Right ventricle myocardium superior (tissue), 1 donor: ENCODE results near the gene TKFC. TPM values are rescaled to one million over a fixed set of nuclear protein-coding genes. Genes with fewer than 3 reads are reported as not detected.

Source experiments
- ATAC-seq: fragments of 200-7000 bp; cut with Tn5 transposase; one replicate; pipeline ENCODE4 v1.9.1; 2020; ENCODE audit warnings: mild to moderate bottlenecking; ENCODE audit not compliant: poor library complexity
- DNase-seq: peaks from one replicate; pipeline ENCODE4 v3.0.0-alpha.2; 2020
- intact Hi-C: fragments of 100-400 bp; cut with DNase I; formaldehyde crosslinking; loops from one replicate; pipeline ENCODE4 v1.11.2; 2022
- total RNA-seq: library from RNA; stranded (reverse); fragmentation: NEBNext Ultra II Directional; extraction: Animal tissue kit (Norgen Biotek cat#: 25700); gene quantifications from one replicate; pipeline ENCODE4 v1.2.1, GENCODE V29; 2021
- donor health status: DM: no; HTN: yes; CAD: no; lungs with severe emphysema.

The TKFC gene
- total RNA-seq, 1 donor from 2014 or later = 12.9 TPM

DNA sequence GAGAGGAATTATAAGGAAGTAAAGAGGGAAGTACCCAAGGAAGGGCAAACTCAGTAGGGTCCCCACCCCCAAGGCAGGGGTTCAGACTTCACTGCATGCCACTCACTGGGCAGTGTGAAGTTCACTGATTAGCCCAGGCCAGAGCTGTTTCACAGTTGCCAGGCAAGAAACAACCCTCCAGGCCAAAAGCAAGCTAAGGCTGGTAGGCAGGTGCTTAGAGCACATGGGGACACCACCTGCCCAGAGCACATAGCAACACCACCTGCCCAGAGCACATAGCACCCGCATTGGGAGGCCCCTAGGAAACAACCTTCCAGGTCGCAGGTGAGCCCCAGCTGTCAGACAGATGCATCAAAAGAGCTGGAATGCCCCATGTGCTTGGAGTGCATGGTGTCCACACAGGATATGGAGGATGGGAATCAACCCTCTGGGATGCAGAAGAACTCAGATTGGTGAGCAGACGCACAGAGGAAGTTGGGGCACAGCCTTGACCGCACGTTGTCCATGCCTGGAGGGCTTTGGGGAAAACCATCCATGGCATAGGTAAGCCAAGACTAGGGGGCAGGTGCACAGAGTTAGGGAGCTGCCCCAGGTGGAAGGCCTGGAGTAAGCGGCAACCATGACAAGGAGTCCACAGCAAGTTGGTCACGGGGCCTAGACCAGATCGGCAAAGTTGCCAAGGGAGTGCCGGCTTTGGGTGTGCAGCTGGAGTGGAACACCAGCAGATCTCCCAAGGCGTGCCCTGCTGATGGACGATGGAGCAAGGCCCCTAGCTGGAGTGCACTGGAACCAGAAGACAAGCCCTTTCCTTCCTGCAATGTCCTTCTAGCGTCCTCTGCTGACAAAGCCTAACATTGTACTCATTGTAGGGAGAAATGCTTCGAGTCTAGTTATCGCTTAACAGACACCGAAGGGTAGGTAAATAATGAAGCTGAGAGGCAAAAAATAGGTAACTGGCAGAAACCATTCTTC lies 51.5 kb downstream of the TKFC start:
- DNase-seq (no peak), ATAC-seq (peak; percentile 9)
- intact Hi-C loops = loop anchor here (2.0 to 10.0 kb wide), 2 partner anchors 48 to 130 kb away; no protein-coding TSS in a partner anchor

DNA sequence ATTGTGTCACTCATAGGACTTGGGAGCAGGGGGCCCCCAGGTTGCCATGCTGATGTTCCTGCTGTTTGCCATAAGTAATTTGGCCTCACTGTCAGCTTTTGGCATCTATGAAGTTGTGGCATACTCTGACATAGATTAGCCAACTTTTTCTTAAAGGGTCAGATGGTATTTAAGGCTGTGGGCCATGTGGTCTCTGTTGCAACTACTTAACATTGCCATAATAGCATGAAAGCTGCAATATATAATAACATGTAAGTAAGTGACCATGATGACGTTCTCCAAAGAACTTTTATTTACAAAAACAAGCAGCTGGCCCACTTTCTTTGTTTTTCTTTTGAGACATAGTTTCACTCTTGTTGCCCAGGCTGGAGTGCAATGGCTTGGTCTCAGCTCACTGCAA lies 57.1 kb downstream of the TKFC start:
- ATAC-seq (no peak), DNase-seq (no peak)
- intact Hi-C loops = no loop called here

DNA sequence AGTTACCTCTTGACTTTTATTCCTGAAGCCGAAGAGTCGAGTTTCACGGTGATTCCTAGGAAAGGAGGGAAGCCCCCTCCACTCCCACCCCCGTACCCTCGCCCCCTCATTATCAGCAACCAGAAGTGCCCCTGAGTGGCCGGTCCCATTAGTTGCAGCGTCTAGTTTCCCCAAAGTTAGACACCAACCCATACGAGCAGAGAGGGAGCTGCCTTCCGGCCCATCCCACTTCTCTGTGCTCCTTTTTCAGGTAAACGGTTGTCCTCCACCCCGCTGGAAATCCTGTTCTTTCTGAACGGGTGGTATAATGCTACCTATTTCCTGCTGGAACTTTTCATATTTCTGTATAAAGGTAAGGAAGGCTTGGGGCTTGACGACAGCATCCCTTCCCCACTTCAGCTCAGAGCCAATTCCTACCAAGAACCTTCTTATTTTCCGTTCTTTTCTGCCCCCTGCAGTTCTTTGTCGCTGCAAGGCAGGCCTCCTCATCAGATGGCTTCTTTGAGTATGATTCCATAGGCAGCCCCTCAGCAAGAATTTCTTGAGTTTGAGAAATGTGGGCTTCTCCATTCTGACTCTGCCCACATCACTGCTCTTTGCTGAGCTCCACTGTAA lies 60.1 kb downstream of the TKFC start:
- DNase-seq = no peak
- intact Hi-C loops = no loop called here
- ATAC-seq = peak; percentile 14

Other genes with a start within 250 kb of the TKFC start
- not detected for gene CD5, start 230.7 kb upstream of the TKFC start, total RNA-seq
- gene VPS37C, start 171.8 kb upstream of the TKFC start, total RNA-seq = 14.3 TPM
- not detected for gene PGA3, start 129.7 kb upstream of the TKFC start, total RNA-seq
- 0.83 TPM for gene PGA4, start 110.9 kb upstream of the TKFC start, total RNA-seq
- gene PGA5, start 92.1 kb upstream of the TKFC start, total RNA-seq = not detected
- 0.73 TPM for gene VWCE, start 37.9 kb upstream of the TKFC start, total RNA-seq
- 111 TPM for gene DDB1, start 123 bp upstream of the TKFC start, total RNA-seq
- 14.2 TPM for gene CYB561A3, start 28.7 kb downstream of the TKFC start, total RNA-seq
- 17.7 TPM for gene TMEM138, start 29.1 kb downstream of the TKFC start, total RNA-seq
- gene TMEM216, start 59.4 kb downstream of the TKFC start, total RNA-seq = 3.7 TPM
- 32.5 TPM for gene CPSF7, start 96.7 kb downstream of the TKFC start, total RNA-seq
- 33.7 TPM for gene SDHAF2, start 96.9 kb downstream of the TKFC start, total RNA-seq
- gene LRRC10B, start 175.5 kb downstream of the TKFC start, total RNA-seq = 0.46 TPM
- 23.7 TPM for gene SYT7, start 247.8 kb downstream of the TKFC start, total RNA-seq